ENCODE measurements around the gene OR2Y1.
"Not testable (repeated sequence)": the region's sequence is repeated elsewhere in the genome, so short reads cannot be mapped to it uniquely, and the experiment has no call there.

OR2Y1 gene

GRCh38 chr5:180739958-180740357 lies at the start of gene OR2Y1:
Gene OR2Y1 (minus strand): TSS chr5:180740058. CDS start chr5:180740058, 0 bp downstream.
- H3K27ac Mint-ChIP-seq, result no peak within 1 kb of the TSS
- H3K36me3 Mint-ChIP-seq (ENCODE audit: low read depth), result no peaks in the 10 kb centered on the region
- no peaks in the 10 kb centered on the region for H3K4me1 Mint-ChIP-seq (ENCODE audit: low read depth)

GRCh38 chr5:180788651-180789410 lies 49.0 kb upstream of the OR2Y1 start:
- H3K4me1 Mint-ChIP-seq (ENCODE audit: low read depth), result not testable (repeated sequence)
- H3K36me3 Mint-ChIP-seq (ENCODE audit: low read depth), result peaks cover 39% of the 10 kb centered on the region

More at GRCh38 chr5:180739958-180740357, at the start of gene OR2Y1:
- Mint-ChIP-seq H3K27me3 (ENCODE audit: low read depth) (peaks cover 4% of the 10 kb centered on the region), H3K9me3 (no peaks in the 10 kb centered on the region), H3K4me3 (no peak within 1 kb of the TSS)
- no peak for DNase-seq (ENCODE audit: low spot score)

GRCh38 chr5:180787711-180788431 lies 48.0 kb upstream of the OR2Y1 start:
- Mint-ChIP-seq H3K9me3 (no peaks in the 10 kb centered on the region), H3K27me3 (ENCODE audit: low read depth) (no peaks in the 10 kb centered on the region), H3K4me3 (no peak overlapping the region), H3K27ac (no peak overlapping the region), H3K36me3 (ENCODE audit: low read depth) (peaks cover 31% of the 10 kb centered on the region), H3K4me1 (ENCODE audit: low read depth) (peaks cover 5% of the 10 kb centered on the region)
- no peak for DNase-seq (ENCODE audit: low spot score)

More at GRCh38 chr5:180788651-180789410, 49.0 kb upstream of the OR2Y1 start:
- DNase-seq (ENCODE audit: low spot score); H3K9me3 Mint-ChIP-seq; H3K27me3 Mint-ChIP-seq (ENCODE audit: low read depth); H3K27ac Mint-ChIP-seq; H3K4me3 Mint-ChIP-seq: not testable (repeated sequence)

GRCh38 chr5:180786531-180787398 lies 46.9 kb upstream of the OR2Y1 start:
- no peak overlapping the region for H3K4me3 Mint-ChIP-seq

GRCh38 chr5:180785794-180786221 lies 46.0 kb upstream of the OR2Y1 start:
- Mint-ChIP-seq H3K9me3 (no peaks in the 10 kb centered on the region), H3K27me3 (ENCODE audit: low read depth) (no peaks in the 10 kb centered on the region), H3K27ac (peak overlapping the region; percentile 72), H3K4me3 (no peak overlapping the region), H3K4me1 (ENCODE audit: low read depth) (peaks cover 5% of the 10 kb centered on the region), H3K36me3 (ENCODE audit: low read depth) (peaks cover 23% of the 10 kb centered on the region)
- DNase-seq (ENCODE audit: low spot score), result no peak

More at GRCh38 chr5:180786531-180787398, 46.9 kb upstream of the OR2Y1 start:
- Mint-ChIP-seq H3K27me3 (ENCODE audit: low read depth) (no peaks in the 10 kb centered on the region), H3K9me3 (no peaks in the 10 kb centered on the region), H3K27ac (peak overlapping the region; percentile 16), H3K4me1 (ENCODE audit: low read depth) (peaks cover 5% of the 10 kb centered on the region), H3K36me3 (ENCODE audit: low read depth) (peaks cover 29% of the 10 kb centered on the region)
- DNase-seq (ENCODE audit: low spot score), result no peak

- Mint-ChIP-seq H3K36me3 (ENCODE audit: low read depth) (peaks cover 18% of the 10 kb centered on the region), H3K27me3 (ENCODE audit: low read depth) (no peaks in the 10 kb centered on the region), H3K4me1 (ENCODE audit: low read depth) (peaks cover 5% of the 10 kb centered on the region), H3K27ac (no peak overlapping the region), H3K4me3 (no peak overlapping the region), H3K9me3 (no peaks in the 10 kb centered on the region)
- no peak for DNase-seq (ENCODE audit: low spot score)
These were observed 45.4 kb upstream of the OR2Y1 start for GRCh38 chr5:180785121-180785781.

- Mint-ChIP-seq H3K36me3 (ENCODE audit: low read depth) (peaks cover 15% of the 10 kb centered on the region), H3K9me3 (no peaks in the 10 kb centered on the region), H3K27ac (no peak overlapping the region), H3K4me1 (ENCODE audit: low read depth) (peaks cover 5% of the 10 kb centered on the region), H3K27me3 (ENCODE audit: low read depth) (no peaks in the 10 kb centered on the region), H3K4me3 (no peak overlapping the region)
- DNase-seq (ENCODE audit: low spot score), result peak; percentile 45
These were observed 44.7 kb upstream of the OR2Y1 start for GRCh38 chr5:180784497-180785097.

- Mint-ChIP-seq H3K27ac (no peak overlapping the region), H3K36me3 (ENCODE audit: low read depth) (peaks cover 10% of the 10 kb centered on the region), H3K27me3 (ENCODE audit: low read depth) (no peaks in the 10 kb centered on the region), H3K4me3 (no peak overlapping the region), H3K4me1 (ENCODE audit: low read depth) (peaks cover 5% of the 10 kb centered on the region), H3K9me3 (no peaks in the 10 kb centered on the region)
- DNase-seq (ENCODE audit: low spot score), result no peak
These were observed 43.6 kb upstream of the OR2Y1 start for GRCh38 chr5:180783340-180784052.

GRCh38 chr5:180782748-180783147 lies 42.9 kb upstream of the OR2Y1 start:
- Mint-ChIP-seq H3K4me3 (no peak overlapping the region), H3K27me3 (ENCODE audit: low read depth) (no peaks in the 10 kb centered on the region), H3K36me3 (ENCODE audit: low read depth) (peaks cover 6% of the 10 kb centered on the region), H3K27ac (no peak overlapping the region), H3K4me1 (ENCODE audit: low read depth) (peaks cover 5% of the 10 kb centered on the region), H3K9me3 (no peaks in the 10 kb centered on the region)
- DNase-seq (ENCODE audit: low spot score), result no peak

- not testable (repeated sequence) for H3K4me1 Mint-ChIP-seq (ENCODE audit: low read depth); H3K27ac Mint-ChIP-seq; H3K9me3 Mint-ChIP-seq; H3K36me3 Mint-ChIP-seq (ENCODE audit: low read depth); DNase-seq (ENCODE audit: low spot score); H3K27me3 Mint-ChIP-seq (ENCODE audit: low read depth); H3K4me3 Mint-ChIP-seq
These were observed 42.1 kb upstream of the OR2Y1 start for GRCh38 chr5:180781900-180782326.

- no peaks in the 10 kb centered on the region for H3K9me3 Mint-ChIP-seq
- H3K36me3 Mint-ChIP-seq (ENCODE audit: low read depth), result no peaks in the 10 kb centered on the region
- H3K4me3 Mint-ChIP-seq, result no peak overlapping the region
- DNase-seq (ENCODE audit: low spot score), result no peak
- no peak overlapping the region for H3K27ac Mint-ChIP-seq
- peaks cover 2% of the 10 kb centered on the region for H3K27me3 Mint-ChIP-seq (ENCODE audit: low read depth)
- peaks cover under 1% of the 10 kb centered on the region for H3K4me1 Mint-ChIP-seq (ENCODE audit: low read depth)
These were observed 40.2 kb upstream of the OR2Y1 start for GRCh38 chr5:180779985-180780610.

- Mint-ChIP-seq H3K27ac (no peak overlapping the region), H3K4me1 (ENCODE audit: low read depth) (no peaks in the 10 kb centered on the region)
- no peak for DNase-seq (ENCODE audit: low spot score)
These were observed 37.6 kb upstream of the OR2Y1 start for GRCh38 chr5:180777475-180777874.

More at GRCh38 chr5:180777475-180777874, 37.6 kb upstream of the OR2Y1 start:
- Mint-ChIP-seq H3K36me3 (ENCODE audit: low read depth) (no peaks in the 10 kb centered on the region), H3K9me3 (peaks cover 4% of the 10 kb centered on the region), H3K27me3 (ENCODE audit: low read depth) (peaks cover 4% of the 10 kb centered on the region), H3K4me3 (no peak overlapping the region)
